IMR-90 (cell line): ENCODE measurements around the gene NR2C1. TPM values are rescaled to one million over a fixed set of nuclear protein-coding genes. Genes with fewer than 3 reads are reported as not detected.
A peak's percentile ranks its signal among the peaks of the same experiment; 100 is the strongest.

Experiments
- ATAC-seq: fragments of 200-7000 bp; cut with Tn5 transposase; 2 replicates; pipeline ENCODE4 v1.9.1; 2020; ENCODE audit warnings: low read depth, mild to moderate bottlenecking, moderate library complexity
- BruUV-seq: library from RNA; stranded (reverse); fragments of 400-500 nt; replicated peaks from 2 replicates; lab custom pipeline; 2021; lab: Mats Ljungman, UMichigan
- CTCF ChIA-PET: fragments of 300-600 bp; formaldehyde crosslinking; extraction: SDS; loops from one replicate; lab custom pipeline; 2021; ENCODE audit warnings: antibody characterized with exemption; lab: Yijun Ruan, JAX
- POLR2A ChIA-PET: fragments of 300-600 bp; sonication (Branson Sonifier 250); formaldehyde crosslinking; loops from one replicate; lab custom pipeline; 2022; ENCODE audit warnings: antibody characterized with exemption; ENCODE audit not compliant: unreplicated experiment; lab: Charles Lee
- DNase-seq: peaks from one replicate; pipeline ENCODE4 v3.0.0; 2013
- H2AFZ ChIP-seq: replicated peaks from 2 replicates; pipeline ENCODE3; 2013; ENCODE audit warnings: low read length, mild to moderate bottlenecking; ENCODE audit not compliant: poor library complexity
- H2AK5ac ChIP-seq: 2 replicates; pipeline ENCODE4 v1.6.1; 2013; ENCODE audit warnings: low read depth, low read length, inconsistent platforms
- H2AK9ac ChIP-seq: replicated peaks from 2 replicates; pipeline ENCODE3; 2013; ENCODE audit warnings: mild to moderate bottlenecking, low read depth, low read length, moderate library complexity; ENCODE audit not compliant: poor library complexity
- H2BK120ac ChIP-seq: 2 replicates; pipeline ENCODE4 v1.6.1; 2013; ENCODE audit warnings: low read depth, low read length, inconsistent platforms
- H2BK15ac ChIP-seq: 3 replicates; pipeline ENCODE4 v1.6.1; 2013; ENCODE audit warnings: low read depth, low read length, inconsistent platforms
- H2BK20ac ChIP-seq: 2 replicates; pipeline ENCODE4 v1.6.1; 2013; ENCODE audit warnings: low read depth, mild to moderate bottlenecking, inconsistent platforms, low read length, moderate library complexity
- H2BK5ac ChIP-seq: 2 replicates; pipeline ENCODE4 v1.6.1; 2013; ENCODE audit warnings: mild to moderate bottlenecking, low read depth, low read length, inconsistent platforms; ENCODE audit not compliant: poor library complexity, severe bottlenecking
- H3K14ac ChIP-seq: replicated peaks from 2 replicates; pipeline ENCODE4 v1.6.1; 2013; ENCODE audit warnings: low read depth, low read length, inconsistent platforms
- H3K18ac ChIP-seq: 2 replicates; pipeline ENCODE4 v1.6.1; 2013; ENCODE audit warnings: low read depth, low read length, control low read depth
- H3K23ac ChIP-seq: 2 replicates; pipeline ENCODE4 v1.6.1; 2013; ENCODE audit warnings: low read depth, low read length, inconsistent platforms
- H3K27ac ChIP-seq: 2 replicates; pipeline ENCODE4 v1.5.1; 2013; ENCODE audit warnings: mild to moderate bottlenecking, control low read depth, low read length; ENCODE audit not compliant: insufficient read depth
- H3K27me3 ChIP-seq: 2 replicates; pipeline ENCODE4 v1.6.1; 2013; ENCODE audit warnings: low read length; ENCODE audit not compliant: control insufficient read depth, insufficient read depth
- H3K36me3 ChIP-seq: 2 replicates; pipeline ENCODE4 v1.6.1; 2013; ENCODE audit warnings: low read length, mixed read lengths; ENCODE audit not compliant: control insufficient read depth, insufficient read depth
- H3K4ac ChIP-seq: 2 replicates; pipeline ENCODE4 v1.6.1; 2013; ENCODE audit warnings: low read depth, low read length, inconsistent platforms
- H3K4me1 ChIP-seq: 2 replicates; pipeline ENCODE4 v1.6.1; 2013; ENCODE audit warnings: low read length, mixed read lengths; ENCODE audit not compliant: control insufficient read depth, insufficient read depth
- H3K4me2 ChIP-seq: 2 replicates; pipeline ENCODE4 v1.6.1; 2013; ENCODE audit warnings: low read depth, mild to moderate bottlenecking, control low read depth, low read length, moderate library complexity
- H3K4me3 ChIP-seq: 2 replicates; pipeline ENCODE4 v1.5.1; 2013; ENCODE audit warnings: low read depth, mild to moderate bottlenecking, control low read depth, low read length, moderate library complexity; ENCODE audit not compliant: insufficient read depth
- H3K56ac ChIP-seq: 2 replicates; pipeline ENCODE4 v1.6.1; 2013; ENCODE audit warnings: low read length, inconsistent platforms; ENCODE audit not compliant: insufficient read depth; ENCODE audit errors: extremely low read depth
- H3K79me1 ChIP-seq, 2 experiments: 2 replicates each; pipeline ENCODE4 v1.6.1; 2013; ENCODE audit warnings: low read length in 2 of 2, inconsistent platforms in 1 of 2, low read depth in 1 of 2
- H3K9ac ChIP-seq: 2 replicates; pipeline ENCODE4 v1.6.1; 2013; ENCODE audit warnings: low read depth, low read length, control low read depth
- H3K9me1 ChIP-seq: 2 replicates; pipeline ENCODE4 v1.6.1; 2013; ENCODE audit warnings: low read length, inconsistent platforms; ENCODE audit not compliant: insufficient read depth
- H3K9me3 ChIP-seq: 2 replicates; pipeline ENCODE4 v1.6.1; 2013; ENCODE audit warnings: low read length; ENCODE audit not compliant: control insufficient read depth, insufficient read depth
- H4K20me1 ChIP-seq: 2 replicates; pipeline ENCODE4 v1.6.1; 2013; ENCODE audit warnings: low read length, inconsistent platforms; ENCODE audit not compliant: insufficient read depth
- H4K5ac ChIP-seq: 2 replicates; pipeline ENCODE4 v1.6.1; 2013; ENCODE audit warnings: mild to moderate bottlenecking, low read depth, low read length, control low read depth
- H4K8ac ChIP-seq, 2 experiments: 2 replicates each; pipeline ENCODE4 v1.6.1; 2013; ENCODE audit warnings: low read depth in 2 of 2, low read length in 2 of 2, control low read depth in 1 of 2, inconsistent platforms in 1 of 2
- H4K91ac ChIP-seq: 2 replicates; pipeline ENCODE4 v1.6.1; 2013; ENCODE audit warnings: low read depth, low read length, inconsistent platforms; ENCODE audit not compliant: insufficient read depth
- CEBPB ChIP-seq: IDR thresholded peaks from 2 replicates; pipeline ENCODE4 v1.6.1; 2012; ENCODE audit warnings: low read depth, low read length, improper control_type of control experiment
- MAFK ChIP-seq: IDR thresholded peaks from 2 replicates; pipeline ENCODE4 v1.6.1; 2012; ENCODE audit warnings: low read depth, low read length, improper control_type of control experiment
- WGBS, 2 experiments: methylation state at CpG; one replicate each; pipeline versions ENCODE4 v1.1.5 to v1.1.7; 2013; ENCODE audit warnings: missing lambda C conversion rate in 2 of 2; ENCODE audit not compliant: insufficient read length in 1 of 2; ENCODE audit errors: extremely low coverage in 2 of 2; 5-methylcytosine and 5-hydroxymethylcytosine counted together
- dilution Hi-C: fragments of 300-500 bp; cut with HindIII; formaldehyde crosslinking; loops from one replicate; pipeline ENCODE4 v1.14.3; 2018; ENCODE audit warnings: low sequenced_read_pairs; ENCODE audit not compliant: unreplicated experiment
- in situ Hi-C: fragments of 300-500 bp; cut with MboI; formaldehyde crosslinking; loops from 3 replicates; pipeline ENCODE4 v1.14.3; 2019; ENCODE audit warnings: low sequenced_read_pairs, inconsistent platforms, mixed read lengths
- intact Hi-C: fragments of 100-400 bp; cut with micrococcal nuclease; formaldehyde crosslinking; loops from 2 replicates; pipeline ENCODE4 v1.10.0; 2022
- polyA plus RNA-seq, 3 experiments: library from polyadenylated mRNA; depleted of rRNA; stranded (reverse); fragments of >200 nt; gene quantifications; 2 replicates each; pipeline ENCODE4 v1.2.3, GENCODE V29; 2012; ENCODE audit warnings: low replicate concordance in 1 of 3
- total RNA-seq: library from RNA; depleted of rRNA; stranded (reverse); fragments of >200 nt; gene quantifications from 2 replicates; pipeline ENCODE4 v1.2.3, GENCODE V29; 2012

Gene NR2C1
- total and polyA plus RNA-seq, 2 of the 4 experiments (the other 2 are of a cell fraction), result 12.7 to 14.1 TPM

DNA sequence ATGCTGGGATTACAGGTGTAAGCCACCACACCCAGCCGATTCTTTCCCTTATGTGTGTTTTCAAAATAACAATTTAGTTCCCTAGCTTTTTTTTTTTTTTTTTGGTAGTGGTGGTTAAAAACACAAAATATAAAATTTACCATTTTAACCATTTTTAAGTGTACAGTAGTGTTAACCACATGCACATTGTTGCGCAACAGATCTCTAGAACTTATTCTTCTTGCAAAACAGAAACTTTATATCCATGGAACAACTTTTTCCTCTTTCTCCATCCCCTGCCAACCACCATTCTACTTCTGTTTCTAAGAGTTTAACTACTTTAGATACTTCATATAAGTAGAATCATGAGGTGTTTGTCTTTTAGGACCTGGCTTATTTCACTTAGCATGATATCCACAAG is 68.8 kb downstream of the NR2C1 start:
- Histone ChIP-seq H3K27ac (no peak overlapping the region), H3K4me3 (no peak overlapping the region), H3K23ac (no peak overlapping the region), H3K14ac (no peak overlapping the region), H2AFZ (no peak overlapping the region), H2BK5ac (no peak overlapping the region), H3K9ac (no peak overlapping the region), H4K91ac (no peak overlapping the region), H2BK20ac (no peak overlapping the region), H3K27me3 (no peaks in the 10 kb centered on the region), H2AK9ac (no peak overlapping the region), H4K5ac (no peak overlapping the region), H3K4me1 (no peaks in the 10 kb centered on the region), H3K9me1 (0 out of 2 replicates have a peak, but pooled peaks cover 4% of the 10 kb centered on the region), H2AK5ac (no peak overlapping the region), H3K79me1 (peaks cover 14 to 20% of the 10 kb centered on the region in 2 experiments), H3K4ac (no peak overlapping the region), H4K20me1 (no peaks in the 10 kb centered on the region), H3K9me3 (0 out of 2 replicates have a peak, but pooled peaks cover 4% of the 10 kb centered on the region), H4K8ac (no peak overlapping the region), H3K56ac (no peak overlapping the region), H3K36me3 (peaks cover 4% of the 10 kb centered on the region), H2BK120ac (no peak overlapping the region), H3K18ac (no peak overlapping the region), H3K4me2 (no peak overlapping the region), H2BK15ac (no peak overlapping the region)
- ChIA-PET CTCF (interaction anchor here (0.6 kb wide), 1 partner anchor 16 kb away, joined by 4 read pairs; no protein-coding TSS in a partner anchor), POLR2A (interaction anchor here (0.6 kb wide), 1 partner anchor 69 kb away, joined by 3 read pairs; the partner anchor contains the start of gene NR2C1)
- dilution Hi-C loops (no loop called here), in situ Hi-C loops (no loop called here), intact Hi-C loops (no loop called here)
- no TSS peak for BruUV-seq
- WGBS, 2 experiments, result no CpG with 5 or more reads among the region's 2 CpGs
- no peak for TF ChIP-seq MAFK
- TF ChIP-seq CEBPB, result peak; percentile 95
- ATAC-seq (no peak), DNase-seq (peak; percentile 24)
